ELR (cell line): Measurements from ENCODE around the gene PDGFRA.

ENCODE experiments used
- DNase-seq: peaks from one replicate; pipeline ENCODE4 v3.0.0-alpha.2; 2015; ENCODE audit warnings: low read depth

Gene PDGFRA

GRCh38 chr4:54255881-54256280 is 26.8 kb downstream of the PDGFRA start:
- DNase-seq, result peak; percentile 13

- no peak for DNase-seq
These were observed 27.7 kb downstream of the PDGFRA start for GRCh38 chr4:54256491-54257486.

- no peak for DNase-seq
These were observed 36.3 kb downstream of the PDGFRA start for GRCh38 chr4:54265366-54265765.

GRCh38 chr4:54268151-54268550 is 39.1 kb downstream of the PDGFRA start:
- peak; percentile 26 for DNase-seq

- DNase-seq, result no peak
These were observed 42.4 kb downstream of the PDGFRA start for GRCh38 chr4:54271464-54271863.

GRCh38 chr4:54272051-54272450 is 43.0 kb downstream of the PDGFRA start:
- DNase-seq, result no peak

- no peak for DNase-seq
These were observed 45.2 kb downstream of the PDGFRA start for GRCh38 chr4:54274264-54274663.

- no peak for DNase-seq
These were observed 45.9 kb downstream of the PDGFRA start for GRCh38 chr4:54274795-54275665.

- DNase-seq, result no peak
These were observed 47.7 kb downstream of the PDGFRA start for GRCh38 chr4:54276641-54277430.

- DNase-seq, result peak; percentile 68
These were observed 48.6 kb downstream of the PDGFRA start for GRCh38 chr4:54277691-54278090.

GRCh38 chr4:54278216-54278615 is 49.1 kb downstream of the PDGFRA start:
- no peak for DNase-seq

GRCh38 chr4:54281054-54281766 is 52.1 kb downstream of the PDGFRA start:
- DNase-seq, result peak; percentile 81

GRCh38 chr4:54282837-54283236 is 53.7 kb downstream of the PDGFRA start:
- no peak for DNase-seq

GRCh38 chr4:54289316-54289715 is 60.2 kb downstream of the PDGFRA start:
- DNase-seq, result no peak

- no peak for DNase-seq
These were observed 61.9 kb downstream of the PDGFRA start for GRCh38 chr4:54290980-54291379.

- no peak for DNase-seq
These were observed 67.6 kb downstream of the PDGFRA start for GRCh38 chr4:54296548-54297203.

- no peak for DNase-seq
These were observed 79.0 kb downstream of the PDGFRA start for GRCh38 chr4:54308110-54308509.

GRCh38 chr4:54315561-54316538 is 86.8 kb downstream of the PDGFRA start:
- DNase-seq, result no peak

- no peak for DNase-seq
These were observed 88.6 kb downstream of the PDGFRA start for GRCh38 chr4:54317690-54318089.
